Epithelial cell of esophagus (primary cell): ENCODE data around the gene CNTNAP2.

ENCODE experiments used
- DNase-seq: peaks from one replicate; pipeline ENCODE4 v3.0.0; 2010; ENCODE audit warnings: low read depth
- H3K4me3 ChIP-seq: 2 replicates; pipeline ENCODE4 v1.5.1; 2011; ENCODE audit warnings: mild to moderate bottlenecking, low read length, control low read depth
- CTCF ChIP-seq: IDR thresholded peaks from 2 replicates; pipeline ENCODE4 v1.5.1; 2011; ENCODE audit warnings: low read depth, mild to moderate bottlenecking, low read length, control low read depth, inconsistent platforms; ENCODE audit not compliant: insufficient read depth; ENCODE audit errors: missing control alignments

CNTNAP2 gene

GRCh38 chr7:148155826-148156225, 2039.2 kb downstream of the CNTNAP2 start:
- no peak for TF ChIP-seq CTCF
- H3K4me3 ChIP-seq, result no peak overlapping the region
- DNase-seq, result no peak

- H3K4me3 ChIP-seq, result no peak overlapping the region
- no peak for DNase-seq
- no peak for TF ChIP-seq CTCF
Measured at GRCh38 chr7:148156233-148156632, 2039.6 kb downstream of the CNTNAP2 start.

- H3K4me3 ChIP-seq, result no peak overlapping the region
- no peak for TF ChIP-seq CTCF
- no peak for DNase-seq
Measured at GRCh38 chr7:148159331-148159730, 2042.7 kb downstream of the CNTNAP2 start.

- no peak for DNase-seq
- no peak overlapping the region for H3K4me3 ChIP-seq
- TF ChIP-seq CTCF, result no peak
Measured at GRCh38 chr7:148161776-148162175, 2045.2 kb downstream of the CNTNAP2 start.

GRCh38 chr7:148162808-148163207, 2046.2 kb downstream of the CNTNAP2 start:
- H3K4me3 ChIP-seq, result no peak overlapping the region
- no peak for DNase-seq
- no peak for TF ChIP-seq CTCF

- DNase-seq, result no peak
- TF ChIP-seq CTCF, result no peak
- no peak overlapping the region for H3K4me3 ChIP-seq
Measured at GRCh38 chr7:148163246-148163645, 2046.6 kb downstream of the CNTNAP2 start.

GRCh38 chr7:148172920-148173319, 2056.3 kb downstream of the CNTNAP2 start:
- DNase-seq, result no peak
- TF ChIP-seq CTCF, result no peak
- no peak overlapping the region for H3K4me3 ChIP-seq
